ENCODE measurements around the gene SEC14L6. TPM values are rescaled to one million over a fixed set of nuclear protein-coding genes. Genes with fewer than 3 reads are reported as not detected.

SEC14L6 gene
- polyA plus RNA-seq, 1 experiment: 0.06 TPM

GRCh38 chr22:30566125-30566524 lies 19.6 kb upstream of the SEC14L6 start:
- no peak overlapping the region for H3K27ac ChIP-seq (ENCODE audit: low read depth, low read length)
- TF ChIP-seq CTCF (IDR thresholded peaks at IDR 0.05; ENCODE audit: low read depth, low read length): no peak
- H3K27me3 ChIP-seq (ENCODE audit: control insufficient read depth, insufficient read depth, low read length): peaks cover 23% of the 10 kb centered on the region
- ChIA-PET POLR2A (no interaction called here), CTCF (interaction anchor here (0.5 kb wide), 1 partner anchor 11 kb away, joined by 6 read pairs; no protein-coding TSS in a partner anchor)
- no peaks in the 10 kb centered on the region for H3K9me3 ChIP-seq (ENCODE audit: control insufficient read depth, insufficient read depth, low read length)
- DNase-seq (ENCODE audit: low read depth, low spot score): no peak
- no peak overlapping the region for H3K4me3 ChIP-seq (ENCODE audit: low read depth, low read length)

- no peak for DNase-seq (ENCODE audit: low read depth, low spot score)
- peaks cover 18% of the 10 kb centered on the region for H3K27me3 ChIP-seq (ENCODE audit: control insufficient read depth, insufficient read depth, low read length)
- H3K4me3 ChIP-seq (ENCODE audit: low read depth, low read length): no peak overlapping the region
- ChIA-PET POLR2A (no interaction called here), CTCF (no interaction called here)
- H3K27ac ChIP-seq (ENCODE audit: low read depth, low read length): no peak overlapping the region
- H3K9me3 ChIP-seq (ENCODE audit: control insufficient read depth, insufficient read depth, low read length): no peaks in the 10 kb centered on the region
- no peak for TF ChIP-seq CTCF (IDR thresholded peaks at IDR 0.05; ENCODE audit: low read depth, low read length)
These were observed 18.8 kb upstream of the SEC14L6 start for GRCh38 chr22:30565341-30565740.

GRCh38 chr22:30564761-30565119 lies 18.2 kb upstream of the SEC14L6 start:
- DNase-seq (ENCODE audit: low read depth, low spot score): no peak
- H3K4me3 ChIP-seq (ENCODE audit: low read depth, low read length): no peak overlapping the region
- no peak overlapping the region for H3K27ac ChIP-seq (ENCODE audit: low read depth, low read length)
- H3K9me3 ChIP-seq (ENCODE audit: control insufficient read depth, insufficient read depth, low read length): no peaks in the 10 kb centered on the region
- ChIA-PET CTCF (no interaction called here), POLR2A (no interaction called here)
- no peak for TF ChIP-seq CTCF (IDR thresholded peaks at IDR 0.05; ENCODE audit: low read depth, low read length)
- H3K27me3 ChIP-seq (ENCODE audit: control insufficient read depth, insufficient read depth, low read length): peaks cover 17% of the 10 kb centered on the region

- H3K27ac ChIP-seq (ENCODE audit: low read depth, low read length): no peak overlapping the region
- no peak for DNase-seq (ENCODE audit: low read depth, low spot score)
- ChIA-PET POLR2A (no interaction called here), CTCF (no interaction called here)
- H3K9me3 ChIP-seq (ENCODE audit: control insufficient read depth, insufficient read depth, low read length): no peaks in the 10 kb centered on the region
- no peak overlapping the region for H3K4me3 ChIP-seq (ENCODE audit: low read depth, low read length)
- peaks cover 17% of the 10 kb centered on the region for H3K27me3 ChIP-seq (ENCODE audit: control insufficient read depth, insufficient read depth, low read length)
- TF ChIP-seq CTCF (IDR thresholded peaks at IDR 0.05; ENCODE audit: low read depth, low read length): no peak
These were observed 17.7 kb upstream of the SEC14L6 start for GRCh38 chr22:30564045-30564760.

GRCh38 chr22:30562366-30562765 lies 15.8 kb upstream of the SEC14L6 start:
- Histone ChIP-seq H3K9me3 (ENCODE audit: control insufficient read depth, insufficient read depth, low read length) (no peaks in the 10 kb centered on the region), H3K27me3 (ENCODE audit: control insufficient read depth, insufficient read depth, low read length) (peaks cover 17% of the 10 kb centered on the region), H3K27ac (ENCODE audit: low read depth, low read length) (no peak overlapping the region), H3K4me3 (ENCODE audit: low read depth, low read length) (no peak overlapping the region)
- TF ChIP-seq CTCF (IDR thresholded peaks at IDR 0.05; ENCODE audit: low read depth, low read length): no peak
- ChIA-PET CTCF (no interaction called here), POLR2A (no interaction called here)
- DNase-seq (ENCODE audit: low read depth, low spot score): no peak
